Epithelial cell of proximal tubule (primary cell): ENCODE measurements around the gene TRIP13. TPM values are rescaled to one million over a fixed set of nuclear protein-coding genes. Genes with fewer than 3 reads are reported as not detected.

Source experiments
- DNase-seq: peaks from one replicate; pipeline ENCODE4 v3.0.0-alpha.2; 2011; ENCODE audit warnings: low read depth
- H3K4me3 ChIP-seq: 2 replicates; pipeline ENCODE4 v1.5.1; 2011; ENCODE audit warnings: low read depth, mild to moderate bottlenecking, low read length
- CTCF ChIP-seq: conservative IDR thresholded peaks from 2 replicates; pipeline ENCODE4 v1.5.1; 2012; ENCODE audit warnings: low read depth, mild to moderate bottlenecking, low read length
- total RNA-seq: library from RNA; depleted of rRNA; stranded (reverse); fragments of >200 nt; gene quantifications from 2 replicates; pipeline ENCODE4 v1.2.3, GENCODE V29; 2015

TRIP13 gene
- total RNA-seq, 1 donor from 2014 or later: 66.7 TPM

GRCh38 chr5:881551-881935 is 11.1 kb upstream of the TRIP13 start:
- DNase-seq: no peak
- TF ChIP-seq CTCF: no peak

GRCh38 chr5:882253-883183 is 10.2 kb upstream of the TRIP13 start:
- no peak for DNase-seq
- no peak for TF ChIP-seq CTCF
- no peak overlapping the region for H3K4me3 ChIP-seq

More at GRCh38 chr5:881551-881935, 11.1 kb upstream of the TRIP13 start:
- H3K4me3 ChIP-seq: no peak overlapping the region

GRCh38 chr5:883475-884181 is 9.1 kb upstream of the TRIP13 start:
- DNase-seq: no peak
- no peak overlapping the region for H3K4me3 ChIP-seq
- TF ChIP-seq CTCF: no peak

- H3K4me3 ChIP-seq: no peak overlapping the region
- no peak for DNase-seq
- TF ChIP-seq CTCF: peak; percentile 32
These were observed 8.1 kb upstream of the TRIP13 start for GRCh38 chr5:884345-885126.

- DNase-seq: no peak
- H3K4me3 ChIP-seq: no peak overlapping the region
- no peak for TF ChIP-seq CTCF
These were observed 7.6 kb upstream of the TRIP13 start for GRCh38 chr5:885127-885442.

- TF ChIP-seq CTCF: no peak
- no peak overlapping the region for H3K4me3 ChIP-seq
- no peak for DNase-seq
These were observed 7.2 kb upstream of the TRIP13 start for GRCh38 chr5:885529-885928.
